Transverse colon (tissue), 4 donors: ENCODE data around the gene ITGB8. TPM values are rescaled to one million over a fixed set of nuclear protein-coding genes. Genes with fewer than 3 reads are reported as not detected.

Experiments
- DNase-seq: peaks from one replicate; pipeline ENCODE4 v3.0.0-alpha.2; 2019
- H3K27ac ChIP-seq, 4 donors: fragments of 200-600 bp; sonication (generic); 2 replicates each; pipeline ENCODE4 v1.5.1; 2016 to 2018; ENCODE audit warnings: inconsistent platforms in 4 of 4
- H3K27me3 ChIP-seq: fragments of 200-600 bp; sonication (generic); 2 replicates; pipeline ENCODE4 v1.5.1; 2017; ENCODE audit warnings: inconsistent platforms
- H3K36me3 ChIP-seq, 4 donors: fragments of 200-600 bp; sonication (generic); 2 replicates each; pipeline ENCODE4 v1.5.1; 2017 to 2019; ENCODE audit warnings: inconsistent platforms in 4 of 4
- H3K4me1 ChIP-seq, 4 donors: fragments of 200-600 bp; sonication (generic); 2 replicates each; pipeline ENCODE4 v1.5.1; 2017 to 2020; ENCODE audit warnings: inconsistent platforms in 4 of 4
- H3K4me3 ChIP-seq, 4 donors: fragments of 200-600 bp; sonication (generic); 1 replicate in 1 of 4; 2 replicates in 3 of 4; pipeline versions ENCODE4 v1.5.1 to v1.6.1; 2017 to 2019; ENCODE audit warnings: inconsistent platforms in 4 of 4
- H3K9me3 ChIP-seq, 2 donors: fragments of 200-600 bp; sonication (generic); 2 replicates each; pipeline ENCODE4 v1.5.1; 2017 to 2019; ENCODE audit warnings: inconsistent platforms in 2 of 2
- CTCF ChIP-seq, 5 experiments: fragments of 200-600 bp in 3 of 5; fragments of 450-650 bp in 2 of 5; sonication (generic) in 3 of 5; IDR thresholded peaks; 1 replicate in 2 of 5; 2 replicates in 3 of 5; pipeline ENCODE4 v1.5.1; 2016 to 2017; ENCODE audit warnings: antibody characterized with exemption in 5 of 5, inconsistent platforms in 3 of 5, mild to moderate bottlenecking in 2 of 5, moderate library complexity in 1 of 5
- EP300 ChIP-seq: sonication (generic); formaldehyde crosslinking; IDR thresholded peaks from one replicate; pipeline ENCODE4 v1.6.1; 2017; ENCODE audit warnings: antibody characterized with exemption, low read depth
- POLR2A ChIP-seq: fragments of 450-650 bp; IDR thresholded peaks from one replicate; pipeline ENCODE4 v1.6.1; 2016; ENCODE audit warnings: antibody characterized with exemption, mild to moderate bottlenecking, moderate library complexity
- POLR2AphosphoS5 ChIP-seq, 3 donors: sonication (generic); formaldehyde crosslinking; IDR thresholded peaks; one replicate each; pipeline ENCODE4 v1.6.1; 2016; ENCODE audit warnings: antibody characterized with exemption in 3 of 3
- WGBS, 2 donors: methylation state at CpG; one replicate each; pipeline ENCODE4 v1.1.5; 2018; ENCODE audit warnings: low coverage in 1 of 2; 5-methylcytosine and 5-hydroxymethylcytosine counted together
- in situ Hi-C, 4 donors: fragments of 200-750 bp; cut with MboI; loops; one replicate each; pipeline versions ENCODE4 v1.15.0 to v1.15.1; 2017; ENCODE audit warnings: low sequenced_read_pairs in 3 of 4, low pct_ligation_motif_present in 1 of 4, low pct_unique_long_range_greater_than_20kb in 1 of 4
- intact Hi-C: fragments of 100-400 bp; cut with DNase I; formaldehyde crosslinking; loops from one replicate; pipeline ENCODE4 v1.15.1; 2023; ENCODE audit warnings: low total_unique reads
- total RNA-seq, 4 donors: library from RNA; depleted of rRNA; stranded (reverse); fragments of >200 nt; gene quantifications; one replicate each; pipeline ENCODE4 v1.1.0, GENCODE V29; 2016

The ITGB8 gene
- total RNA-seq, 4 donors from 2014 or later = 3.0 to 14.0 (median 8.6) TPM

GRCh38 chr7:20395104-20395503, 64.4 kb downstream of the ITGB8 start:
- no peaks in the 10 kb centered on the region for H3K9me3 ChIP-seq
- WGBS, 2 donors = 58 to 87% methylated on average over 3 to 4 of the region's 4 CpGs
- no peak for DNase-seq
- peak overlapping the region in 1 of 4 donors; percentile 1 for H3K27ac ChIP-seq
- H3K4me1 ChIP-seq = peaks cover 0 to 13% (median 2%) of the 10 kb centered on the region in 4 donors
- H3K36me3 ChIP-seq = no peaks in the 10 kb centered on the region
- H3K27me3 ChIP-seq = no peaks in the 10 kb centered on the region
- TF ChIP-seq CTCF (IDR thresholded peaks at IDR 0.05) = no peak
- TF ChIP-seq POLR2A = no peak
- no peak for TF ChIP-seq EP300
- in situ Hi-C loops = no loop called here
- intact Hi-C loops = no loop called here
- no peak overlapping the region for H3K4me3 ChIP-seq

DNA sequence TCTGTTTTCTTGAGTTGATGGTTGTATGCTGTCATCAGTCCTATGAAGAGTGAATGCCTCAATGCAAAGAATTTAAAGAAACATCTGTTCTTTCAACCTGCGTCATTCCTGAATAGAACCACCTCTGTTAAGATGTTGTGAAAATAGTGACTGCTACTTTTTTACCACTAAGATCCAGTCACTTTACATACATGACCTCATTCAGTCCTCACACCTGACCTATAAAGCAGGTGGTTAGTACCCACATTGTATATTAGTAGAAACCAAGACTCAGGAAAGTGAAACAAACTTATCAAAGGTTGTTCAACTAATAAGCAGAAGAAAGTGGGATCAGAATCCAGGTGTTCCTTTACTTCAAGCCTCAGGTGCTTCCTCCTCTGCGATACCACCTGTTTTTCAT, 64.8 kb downstream of the ITGB8 start:
- TF ChIP-seq CTCF (IDR thresholded peaks at IDR 0.05) (no peak), EP300 (no peak), POLR2AphosphoS5 (IDR thresholded peaks at IDR 0.05) (no peak), POLR2A (no peak)
- H3K27me3 ChIP-seq = no peaks in the 10 kb centered on the region
- no peak overlapping the region for H3K4me3 ChIP-seq
- 56 to 66% methylated on average over 2 of the region's 2 CpGs for WGBS, 2 donors
- intact Hi-C loops = no loop called here
- DNase-seq = no peak
- H3K9me3 ChIP-seq = no peaks in the 10 kb centered on the region
- peak overlapping the region in 1 of 4 donors; percentile 1 for H3K27ac ChIP-seq
- H3K4me1 ChIP-seq = peaks cover 0 to 13% (median 2%) of the 10 kb centered on the region in 4 donors
- no peaks in the 10 kb centered on the region for H3K36me3 ChIP-seq
- in situ Hi-C loops = no loop called here

GRCh38 chr7:20399521-20399920, 68.8 kb downstream of the ITGB8 start:
- in situ Hi-C loops = no loop called here
- H3K27me3 ChIP-seq = no peaks in the 10 kb centered on the region
- H3K36me3 ChIP-seq = no peaks in the 10 kb centered on the region
- H3K4me3 ChIP-seq = no peak overlapping the region
- H3K27ac ChIP-seq = no peak overlapping the region
- no peak for DNase-seq
- H3K9me3 ChIP-seq = no peaks in the 10 kb centered on the region
- peaks cover 0 to 5% (median 0%) of the 10 kb centered on the region in 4 donors for H3K4me1 ChIP-seq
- TF ChIP-seq CTCF (IDR thresholded peaks at IDR 0.05) = no peak
- no peak for TF ChIP-seq EP300
- no peak for TF ChIP-seq POLR2AphosphoS5 (IDR thresholded peaks at IDR 0.05)
- intact Hi-C loops = no loop called here
- 94 to 100% methylated on average over 2 of the region's 2 CpGs for WGBS, 2 donors

DNA sequence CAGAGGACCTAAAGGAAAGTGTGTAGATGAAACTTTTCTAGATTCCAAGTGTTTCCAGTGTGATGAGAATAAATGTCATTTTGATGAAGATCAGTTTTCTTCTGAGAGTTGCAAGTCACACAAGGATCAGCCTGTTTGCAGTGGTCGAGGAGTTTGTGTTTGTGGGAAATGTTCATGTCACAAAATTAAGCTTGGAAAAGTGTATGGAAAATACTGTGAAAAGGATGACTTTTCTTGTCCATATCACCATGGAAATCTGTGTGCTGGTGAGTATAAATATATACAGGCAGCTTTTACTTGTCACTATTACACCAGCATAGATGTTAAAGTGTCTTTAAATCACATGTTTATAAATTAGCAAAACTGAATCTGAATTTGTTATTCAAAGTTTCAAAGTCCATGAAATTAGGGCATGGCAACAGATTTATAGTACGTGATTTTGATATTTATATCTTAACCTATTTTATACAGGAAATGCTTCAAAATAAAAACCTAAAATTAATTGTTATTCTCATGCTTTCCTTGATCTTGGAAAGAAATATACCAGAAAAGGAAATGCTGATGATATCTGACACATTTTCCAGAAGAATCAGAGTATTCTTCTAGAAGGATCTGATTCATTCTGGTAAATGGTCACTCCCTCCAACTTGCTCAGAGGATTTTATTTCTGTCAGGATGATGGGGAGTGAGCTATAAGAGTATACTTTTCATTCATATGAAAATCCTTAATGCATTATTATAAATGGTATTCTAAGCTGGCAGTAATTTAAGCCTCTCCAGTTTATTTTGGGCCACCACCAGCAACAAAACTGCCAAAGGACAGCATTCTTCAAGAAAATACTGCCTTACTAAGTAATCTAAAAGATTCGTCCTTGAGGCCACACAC, 71.4 kb downstream of the ITGB8 start:
- 57 to 60% methylated on average over 3 of the region's 3 CpGs for WGBS, 2 donors

More for the DNA sequence above, 71.4 kb downstream of the ITGB8 start:
- no peak overlapping the region for H3K4me3 ChIP-seq
- peaks cover 0 to 8% (median 0%) of the 10 kb centered on the region in 4 donors for H3K4me1 ChIP-seq
- in situ Hi-C loops (no loop called here), intact Hi-C loops (no loop called here)
- no peak overlapping the region for H3K27ac ChIP-seq
- no peaks in the 10 kb centered on the region for H3K36me3 ChIP-seq
- no peaks in the 10 kb centered on the region for H3K27me3 ChIP-seq
- DNase-seq = no peak
- TF ChIP-seq POLR2AphosphoS5 (IDR thresholded peaks at IDR 0.05) (no peak), EP300 (no peak), POLR2A (no peak), CTCF (IDR thresholded peaks at IDR 0.05) (no peak)
- H3K9me3 ChIP-seq = no peaks in the 10 kb centered on the region
